SW480 (cell line): ENCODE measurements around the gene TCF20.

Experiments
- DNase-seq: peaks from one replicate; pipeline ENCODE4 v3.0.0-alpha.2; 2016; ENCODE audit warnings: low spot score

The TCF20 gene

DNA sequence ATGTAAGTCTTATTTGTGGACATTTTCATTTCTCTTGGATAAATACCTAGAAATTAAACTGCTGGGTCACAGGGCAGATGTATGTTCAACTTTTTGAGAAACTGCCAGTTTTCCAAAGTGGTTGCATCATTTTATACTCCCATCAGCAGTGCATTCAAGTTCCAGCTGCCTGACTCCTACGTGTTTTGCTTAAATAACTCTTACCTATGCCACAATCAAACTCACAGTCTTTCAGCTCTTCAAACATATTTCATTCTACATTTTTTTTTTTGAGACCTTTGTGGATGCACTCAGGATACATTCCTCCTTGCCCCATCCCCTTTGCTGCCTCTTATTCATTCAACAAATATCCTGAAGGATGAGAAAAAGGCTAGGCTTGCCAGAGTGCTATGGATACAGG, 9.2 kb downstream of the TCF20 start:
- no peak for DNase-seq

DNA sequence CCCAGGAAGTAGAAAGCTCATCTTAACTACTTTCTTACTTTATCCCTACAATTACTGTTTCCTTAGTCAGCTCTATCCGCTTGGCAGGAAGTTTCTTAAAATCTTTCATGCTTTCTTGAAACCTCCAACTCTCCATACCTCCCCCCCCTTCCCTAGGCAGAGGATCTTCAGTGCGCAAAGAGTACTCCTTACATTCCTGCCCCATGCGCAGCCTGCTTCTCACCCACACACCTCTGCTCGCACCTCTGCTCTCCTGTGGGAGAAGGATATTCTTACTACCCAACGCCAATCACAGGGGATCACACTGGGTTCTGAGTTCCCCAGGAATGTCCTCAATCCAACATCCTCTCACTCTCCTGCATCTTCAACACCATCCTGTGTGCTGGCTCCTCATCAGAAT, 12.3 kb downstream of the TCF20 start:
- DNase-seq, result no peak

DNA sequence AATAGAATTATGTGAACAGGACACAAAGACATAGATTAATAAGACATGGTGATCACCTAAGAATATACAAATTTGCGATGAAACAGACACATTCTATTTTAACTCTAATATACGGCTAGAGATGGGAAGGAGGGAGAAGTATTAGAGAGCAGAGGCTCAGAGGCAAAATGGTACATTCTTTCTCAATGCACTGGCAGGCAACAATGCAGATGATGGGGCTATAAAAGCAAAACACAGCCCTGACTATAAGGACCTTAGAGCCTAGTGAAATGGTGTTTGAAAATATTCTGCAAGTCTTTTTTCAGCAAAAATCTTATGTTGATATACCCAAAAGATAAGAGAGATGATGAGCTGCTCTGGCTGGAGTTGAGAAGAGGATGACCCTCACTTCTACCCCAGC, 13.1 kb downstream of the TCF20 start:
- no peak for DNase-seq

DNA sequence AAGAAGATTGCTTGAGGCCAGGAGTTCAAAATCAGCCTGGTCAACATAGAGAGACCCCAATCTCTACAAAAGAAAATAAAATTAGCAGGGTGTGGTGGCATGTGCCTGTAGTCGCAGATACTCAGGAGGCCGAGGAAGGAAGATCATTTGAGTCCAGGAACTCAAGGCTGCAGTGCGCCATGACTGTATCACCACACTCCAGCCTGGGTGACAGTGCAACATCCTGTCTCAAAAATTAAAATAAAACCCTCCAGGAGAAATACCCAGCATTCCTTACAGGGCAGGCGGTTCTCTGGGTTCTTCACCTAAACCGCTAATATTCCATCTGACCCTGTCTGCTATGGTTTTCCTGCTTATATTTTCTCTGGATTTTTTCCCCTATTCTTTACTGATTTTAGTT, 13.5 kb downstream of the TCF20 start:
- no peak for DNase-seq

DNA sequence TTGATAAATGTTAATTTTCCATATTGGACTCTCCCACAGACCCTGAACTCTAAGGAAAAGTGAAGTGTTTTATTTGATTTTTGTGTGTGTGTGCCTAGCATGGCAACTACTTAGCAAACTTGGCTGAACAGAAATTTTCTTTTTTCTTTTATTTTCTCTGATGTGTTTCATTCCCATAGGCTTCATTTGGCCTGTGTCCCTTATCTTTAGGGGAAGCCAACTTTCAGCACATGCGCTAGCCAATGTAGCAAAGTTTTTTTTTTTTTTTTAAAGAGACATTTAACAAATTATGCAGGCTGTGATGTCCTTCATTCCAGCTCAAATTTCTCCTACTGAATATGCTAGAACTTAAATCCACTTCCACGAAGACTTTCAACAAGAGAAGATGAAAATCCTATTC, 14.2 kb downstream of the TCF20 start:
- no peak for DNase-seq

DNA sequence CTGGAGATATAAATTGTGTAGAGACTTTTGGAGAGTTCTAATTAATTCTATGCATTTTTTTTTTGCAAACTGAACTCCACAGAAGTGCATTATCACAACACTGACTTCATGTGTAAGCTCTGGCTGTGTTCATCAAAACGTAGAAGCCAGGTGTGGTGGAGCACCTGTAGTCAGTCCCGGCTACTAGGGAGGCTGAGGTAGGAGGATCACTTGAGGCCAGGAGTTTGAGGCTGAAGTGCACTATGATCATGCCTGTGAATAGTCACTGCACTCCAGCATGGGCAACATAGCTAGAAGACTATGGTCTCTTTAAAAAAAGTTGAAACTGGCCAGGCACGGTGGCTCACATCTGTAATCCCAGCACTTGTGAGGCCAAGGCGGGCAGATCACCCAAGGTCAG, 20.6 kb downstream of the TCF20 start:
- DNase-seq, result no peak

DNA sequence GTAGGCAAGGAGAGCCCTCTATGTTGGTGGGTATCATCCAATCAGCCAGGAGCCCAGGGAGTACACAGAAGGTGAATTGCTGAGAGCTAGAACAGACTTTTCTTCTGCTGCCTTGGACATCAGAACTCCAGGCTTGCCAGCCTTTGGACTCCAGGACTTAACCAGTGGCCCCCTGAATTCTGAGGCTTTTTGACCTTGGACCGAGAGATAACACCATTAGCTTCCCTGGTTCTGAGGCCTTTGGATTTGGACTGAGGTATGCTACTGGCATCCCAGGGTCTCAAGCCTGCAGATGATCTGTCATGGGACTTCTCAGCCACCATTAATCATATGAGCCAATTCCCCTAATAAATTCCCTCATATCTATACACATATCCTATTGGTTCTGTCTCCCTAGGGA, 21.5 kb downstream of the TCF20 start:
- DNase-seq, result no peak

DNA sequence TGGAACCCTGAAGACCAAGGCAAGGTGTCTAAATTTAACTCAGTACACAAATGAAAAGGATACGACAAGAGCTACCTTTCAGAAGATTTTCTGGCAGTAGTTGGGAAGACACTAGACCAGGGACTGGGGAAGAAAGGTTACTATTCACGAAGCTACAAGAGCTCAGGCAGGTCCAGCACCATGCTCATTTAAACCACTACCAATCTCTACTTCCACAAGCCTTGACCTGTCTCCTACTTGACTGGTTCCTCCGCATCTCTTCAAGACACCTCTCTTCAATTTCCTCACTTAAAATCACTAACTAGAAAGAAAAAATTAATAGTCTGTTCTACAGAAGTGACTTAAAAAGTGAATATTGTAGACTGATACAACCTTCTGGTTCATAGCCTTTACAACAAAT, 22.9 kb downstream of the TCF20 start:
- no peak for DNase-seq

DNA sequence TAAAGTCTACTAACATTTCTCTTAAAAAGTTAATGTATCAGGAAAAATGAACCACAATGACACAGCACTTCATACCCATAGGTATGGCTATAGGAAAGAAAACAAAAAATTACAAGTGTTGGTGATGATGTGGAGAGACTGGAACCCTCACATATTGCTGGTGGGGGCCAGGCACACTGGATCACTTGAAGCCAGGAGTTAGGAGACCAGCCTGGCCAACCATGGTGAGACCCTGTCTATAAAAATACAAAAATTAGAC, 26.7 kb downstream of the TCF20 start:
- no peak for DNase-seq

DNA sequence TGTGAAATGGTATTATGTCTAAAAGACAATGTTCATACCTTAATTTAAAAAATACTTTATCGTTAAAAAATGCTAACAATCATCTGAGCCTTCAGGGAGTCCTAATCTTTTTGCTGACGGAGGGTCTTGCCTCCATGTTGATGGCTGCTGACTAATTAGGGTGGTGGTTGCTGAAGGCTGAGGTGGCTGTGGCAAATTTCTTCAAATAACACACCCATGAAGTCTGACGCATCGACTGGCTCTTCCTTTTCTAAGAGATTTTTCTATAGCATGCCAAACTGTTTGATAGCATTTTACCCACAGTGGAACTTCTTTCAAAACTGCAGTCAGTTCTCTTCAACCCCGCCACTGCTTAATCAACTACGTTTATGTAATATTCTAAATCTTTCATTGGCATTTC, 33.6 kb downstream of the TCF20 start:
- no peak for DNase-seq

DNA sequence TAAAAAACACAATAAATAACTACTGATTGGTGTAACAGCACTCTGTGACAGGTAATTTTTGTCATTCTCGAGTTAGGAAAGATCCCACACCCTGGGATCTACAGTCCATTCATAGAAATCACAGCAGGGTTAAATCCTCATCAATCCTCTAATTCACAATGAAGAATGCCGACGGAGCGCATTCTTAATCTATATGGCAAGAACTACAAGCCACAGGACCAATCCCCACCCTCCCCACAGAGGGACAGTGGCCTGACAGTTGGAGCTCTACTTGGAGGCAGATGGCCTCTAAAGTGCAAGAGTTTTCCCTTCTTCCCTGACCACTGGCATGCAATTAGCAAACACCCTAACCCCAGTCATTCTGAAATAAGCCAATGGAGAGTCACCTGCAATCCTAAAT, 34.2 kb downstream of the TCF20 start:
- DNase-seq, result no peak

DNA sequence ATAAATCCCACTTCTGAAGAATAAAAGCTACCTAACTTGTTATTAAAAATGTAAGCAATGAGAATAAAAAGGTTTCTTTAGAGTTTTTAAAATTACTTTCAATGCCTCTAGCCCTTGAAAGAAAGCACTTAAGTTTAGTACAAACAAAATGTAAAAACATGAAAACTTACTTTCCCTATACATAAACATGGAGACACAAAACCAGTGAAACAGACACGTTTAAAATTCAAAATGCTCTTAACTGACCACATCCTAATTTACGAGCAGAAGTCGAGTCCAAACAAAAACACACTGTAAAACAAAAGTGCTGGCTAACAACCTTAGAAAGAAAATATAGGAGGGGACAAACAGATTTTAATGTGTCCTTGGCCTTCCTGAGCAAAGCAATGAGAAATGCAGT, 36.6 kb downstream of the TCF20 start:
- no peak for DNase-seq

DNA sequence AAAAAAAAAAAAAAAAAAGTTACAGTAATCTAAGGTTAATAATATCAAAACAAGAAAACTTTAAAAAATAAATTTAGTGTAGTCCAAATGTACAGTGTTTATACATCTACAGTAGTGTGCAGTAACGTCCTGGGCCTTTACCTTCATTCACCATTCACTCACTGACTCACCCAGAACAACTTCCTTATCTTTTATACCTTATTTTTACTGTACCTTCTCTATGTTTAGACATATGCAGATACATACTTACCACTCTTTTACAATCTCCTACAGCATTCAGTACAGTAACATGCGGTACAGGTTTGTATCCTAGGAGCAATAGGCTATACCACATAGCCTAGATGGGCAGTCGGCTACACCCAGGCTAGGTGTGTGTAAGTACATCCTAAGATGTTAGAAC, 38.5 kb downstream of the TCF20 start:
- no peak for DNase-seq

DNA sequence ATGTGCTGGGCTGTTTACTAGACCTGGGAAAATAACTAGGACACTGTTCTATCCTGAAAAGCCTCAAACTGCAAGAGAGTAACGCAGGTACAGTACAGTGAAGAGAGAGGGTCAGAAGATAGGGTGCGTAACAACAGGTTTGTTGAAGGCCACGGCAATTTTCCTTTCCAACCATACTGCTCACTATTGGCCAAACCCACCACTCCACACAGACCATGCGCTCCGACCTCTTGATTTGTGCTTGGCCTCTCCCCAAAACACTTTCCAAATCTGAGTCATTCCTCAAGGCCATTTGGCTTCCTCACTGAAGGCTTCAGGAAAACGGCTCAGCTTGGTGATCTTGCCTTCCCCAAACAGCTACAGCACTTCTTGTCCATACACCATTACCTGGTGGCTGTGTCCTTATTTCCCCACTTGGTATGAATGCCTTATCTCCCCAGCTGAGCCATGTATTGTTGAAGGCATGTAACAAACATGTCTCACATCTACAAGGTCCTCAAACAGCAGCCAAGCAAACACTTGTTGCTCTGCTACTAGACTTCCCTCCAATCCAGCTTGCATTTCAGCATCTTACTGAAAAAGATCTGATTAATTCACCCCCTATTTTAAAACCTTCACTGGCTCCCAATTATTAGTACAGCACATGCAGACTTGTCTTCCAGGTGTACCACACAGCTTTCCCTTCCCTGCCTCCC, 40.9 kb downstream of the TCF20 start:
- no peak for DNase-seq

DNA sequence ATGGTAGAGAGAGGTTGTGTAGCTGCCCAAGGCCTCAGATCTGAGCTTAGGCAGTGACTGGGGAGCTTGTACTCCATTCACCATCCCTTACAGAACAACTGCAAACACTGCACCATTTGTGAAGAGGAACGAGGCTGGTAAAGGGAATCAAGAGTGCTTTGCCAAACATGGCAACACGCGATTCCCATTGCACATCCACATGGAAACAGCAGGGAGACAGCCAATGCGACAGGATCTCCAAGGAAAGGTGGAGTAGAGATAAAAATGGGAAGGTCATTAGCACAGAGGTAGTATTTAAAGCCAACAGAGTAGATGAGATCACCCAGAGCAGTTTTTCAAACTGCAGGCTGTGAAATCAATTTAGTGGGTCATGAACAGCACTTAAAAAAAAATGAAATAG, 42.0 kb downstream of the TCF20 start:
- no peak for DNase-seq

DNA sequence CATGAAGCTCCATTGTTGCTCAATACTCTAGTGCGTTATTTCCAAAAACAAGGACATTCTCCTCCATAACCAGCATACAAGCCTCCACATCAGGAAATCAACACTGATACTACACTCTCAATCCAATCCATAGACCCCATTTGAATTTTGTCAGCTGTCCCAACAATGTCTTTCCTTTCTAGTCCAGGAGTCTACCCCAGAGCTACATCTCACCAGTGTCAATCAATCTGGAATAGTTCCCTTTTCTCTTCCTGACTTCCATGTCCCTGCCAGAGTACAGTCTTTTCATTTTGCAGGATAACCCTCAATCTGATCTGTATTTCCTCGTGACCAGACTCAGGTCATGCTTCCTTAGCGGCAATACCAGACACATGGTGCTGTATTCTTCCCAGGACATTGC, 43.0 kb downstream of the TCF20 start:
- no peak for DNase-seq

DNA sequence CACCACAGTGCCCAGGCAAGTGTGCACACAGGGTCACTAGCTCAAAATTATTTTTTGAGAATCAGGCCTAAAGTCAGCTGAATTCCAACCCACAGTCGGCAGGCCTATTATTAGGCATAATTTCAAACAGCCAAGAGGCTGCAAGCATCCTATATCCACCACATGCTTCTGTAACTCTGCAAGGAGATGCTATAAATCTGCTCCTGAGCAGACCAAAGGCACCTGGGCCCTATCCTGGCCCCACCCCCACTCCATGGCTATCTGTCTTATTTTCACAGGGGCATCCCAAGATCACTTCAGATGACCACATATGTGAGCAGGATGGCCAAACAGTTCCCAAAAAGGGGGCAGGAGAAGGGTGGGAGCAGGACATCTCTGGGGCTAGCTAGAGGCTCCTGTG, 44.6 kb downstream of the TCF20 start:
- DNase-seq, result no peak

DNA sequence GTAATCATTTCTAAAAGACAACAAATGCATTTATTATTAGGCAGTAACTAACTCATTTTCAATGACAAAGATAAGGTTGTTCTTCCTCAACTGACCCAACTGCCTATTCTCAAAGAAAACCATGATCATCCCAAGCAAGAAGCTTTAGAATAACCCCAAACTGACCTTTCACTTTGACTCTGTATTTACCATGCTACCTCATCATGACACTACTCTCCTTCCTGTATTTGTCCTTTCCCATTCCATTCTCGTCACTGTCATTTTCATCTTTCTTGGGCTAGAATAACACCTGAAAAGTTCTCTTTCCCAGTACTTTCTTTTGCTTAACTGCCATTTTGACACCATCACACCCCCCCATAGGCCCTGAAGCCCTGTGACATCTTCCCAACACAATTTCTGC, 48.3 kb downstream of the TCF20 start:
- DNase-seq, result no peak
